Motor neuron (in vitro differentiated cells): Measurements from ENCODE around the gene EIF5A. TPM values are rescaled to one million over a fixed set of nuclear protein-coding genes. Genes with fewer than 3 reads are reported as not detected.
"Not testable (repeated sequence)": the region's sequence is repeated elsewhere in the genome, so short reads cannot be mapped to it uniquely, and the experiment has no call there.

Source experiments
- ATAC-seq, 8 experiments: fragments of 200-7000 bp; cut with Tn5 transposase; replicated peaks in 6 of 8; 2 replicates each; pipeline ENCODE4 v1.8.0; 2021; ENCODE audit warnings: mild to moderate bottlenecking in 8 of 8, moderate library complexity in 8 of 8
- H3K27ac ChIP-seq, 2 donors: fragments of 250-450 bp; sonication (Bioruptor Pico); 2 replicates each; pipeline ENCODE4 v1.9.0; 2021; ENCODE audit warnings: antibody characterized with exemption in 2 of 2, mild to moderate bottlenecking in 2 of 2, moderate library complexity in 1 of 2
- H3K4me1 ChIP-seq, 2 donors: fragments of 250-450 bp; sonication (Bioruptor Pico); replicated peaks in 1 of 2; 2 replicates each; pipeline ENCODE4 v1.6.1; 2021; ENCODE audit warnings: antibody characterized with exemption in 2 of 2, mild to moderate bottlenecking in 2 of 2, moderate library complexity in 1 of 2
- H3K4me3 ChIP-seq, 5 donors: fragments of 250-450 bp; sonication (Bioruptor Pico); 2 replicates each; pipeline ENCODE4 v1.9.0; 2021; ENCODE audit warnings: antibody characterized with exemption in 5 of 5, mild to moderate bottlenecking in 5 of 5, moderate library complexity in 4 of 5
- WGBS, 10 experiments: fragments of 450-650 bp; shearing (Covaris generic); methylation state at CpG; one replicate each; pipeline ENCODE4 v1.0.0; 2022; 5-methylcytosine and 5-hydroxymethylcytosine counted together
- in situ Hi-C, 9 experiments: fragments of 400-800 bp; cut with MboI; loops; one replicate each; pipeline ENCODE4 v1.15.0; 2021; ENCODE audit warnings: low sequenced_read_pairs in 9 of 9, low pct_unique_long_range_greater_than_20kb in 2 of 9; ENCODE audit not compliant: unreplicated experiment in 9 of 9
- total RNA-seq, 8 experiments: library from RNA; unstranded; fragments of 300-600 nt; gene quantifications; 2 replicates each; pipeline versions ENCODE4 v1.2.3 to v1.2.4, GENCODE V29; 2022

EIF5A gene
- total RNA-seq, 8 experiments from 2014 or later = 104 to 785 (median 231) TPM

- H3K4me3 ChIP-seq = no peak overlapping the region
- peaks cover 13% of the 10 kb centered on the region in 2 donors for H3K4me1 ChIP-seq
- 17 to 100% (median 64%) methylated on average over 1 to 4 of the region's 7 CpGs; no CpG with 5 or more reads in 2 of the 10 experiments for WGBS, 10 experiments
- no peak for ATAC-seq
- in situ Hi-C loops = no loop called here
- H3K27ac ChIP-seq = no peak overlapping the region
Measured at GRCh38 chr17:7332111-7332510, 24.7 kb downstream of the EIF5A start.

GRCh38 chr17:7332600-7333069 is 25.2 kb downstream of the EIF5A start:
- H3K4me1 ChIP-seq = peaks cover 13% of the 10 kb centered on the region in 2 donors
- H3K4me3 ChIP-seq, in situ Hi-C loops, ATAC-seq, H3K27ac ChIP-seq: not testable (repeated sequence)
- WGBS, 10 experiments = 20 to 100% (median 49%) methylated on average over 1 to 9 of the region's 14 CpGs; no CpG with 5 or more reads in 2 of the 10 experiments

- ATAC-seq = no peak
Measured at GRCh38 chr17:7334938-7335538, 27.6 kb downstream of the EIF5A start.

GRCh38 chr17:7335765-7336164 is 28.3 kb downstream of the EIF5A start:
- H3K27ac ChIP-seq, in situ Hi-C loops, ATAC-seq, H3K4me1 ChIP-seq, H3K4me3 ChIP-seq: not testable (repeated sequence)
- WGBS, 10 experiments = 67 to 97% (median 87%) methylated on average over 1 to 12 of the region's 13 CpGs; no CpG with 5 or more reads in 5 of the 10 experiments

More at GRCh38 chr17:7334938-7335538, 27.6 kb downstream of the EIF5A start:
- in situ Hi-C loops = no loop called here
- Histone ChIP-seq H3K4me3 (no peak overlapping the region), H3K4me1 (peaks cover 6 to 7% of the 10 kb centered on the region in 2 donors), H3K27ac (no peak overlapping the region)
- WGBS, 10 experiments = 40 to 79% methylated on average over 1 to 2 of the region's 3 CpGs; no CpG with 5 or more reads in 8 of the 10 experiments

- no peaks in the 10 kb centered on the region for H3K4me1 ChIP-seq
- no peak within 1 kb of the TSS for H3K4me3 ChIP-seq
- peak in 7 of 8 experiments; percentile 8 to 61 (median 28) for ATAC-seq
- in situ Hi-C loops = no loop called here
- no peak within 1 kb of the TSS for H3K27ac ChIP-seq
- WGBS, 10 experiments = 0 to 100% (median 60%) methylated on average over 1 to 4 of the region's 17 CpGs; no CpG with 5 or more reads in 5 of the 10 experiments
Measured at GRCh38 chr17:7336240-7337175, 29.1 kb downstream of the EIF5A start, which contains the start of gene ACAP1. ACAP1 (plus strand) TSS chr17:7336529; CDS start chr17:7336735, 206 bp downstream.

GRCh38 chr17:7337600-7337999 is 30.2 kb downstream of the EIF5A start:
- H3K4me3 ChIP-seq, H3K27ac ChIP-seq, H3K4me1 ChIP-seq, ATAC-seq, in situ Hi-C loops: not testable (repeated sequence)
- 18 to 100% (median 54%) methylated on average over 1 to 5 of the region's 7 CpGs; no CpG with 5 or more reads in 4 of the 10 experiments for WGBS, 10 experiments

GRCh38 chr17:7340179-7340578 is 32.8 kb downstream of the EIF5A start:
- in situ Hi-C loops = no loop called here
- H3K27ac ChIP-seq = no peak overlapping the region
- ATAC-seq = no peak
- no peak overlapping the region for H3K4me3 ChIP-seq
- 6 to 100% (median 53%) methylated on average over 1 to 2 of the region's 2 CpGs; no CpG with 5 or more reads in 2 of the 10 experiments for WGBS, 10 experiments
- no peaks in the 10 kb centered on the region for H3K4me1 ChIP-seq

GRCh38 chr17:7341842-7342241 is 34.4 kb downstream of the EIF5A start:
- ATAC-seq = no peak
- no peak overlapping the region for H3K4me3 ChIP-seq
- 97 to 100% methylated on average over 1 to 7 of the region's 13 CpGs; no CpG with 5 or more reads in 8 of the 10 experiments for WGBS, 10 experiments
- in situ Hi-C loops = no loop called here
- H3K4me1 ChIP-seq = peaks cover 3% of the 10 kb centered on the region in 2 donors
- no peak overlapping the region for H3K27ac ChIP-seq

- Histone ChIP-seq H3K4me1 (peaks cover 3% of the 10 kb centered on the region in 2 donors), H3K4me3 (no peak overlapping the region), H3K27ac (no peak overlapping the region)
- ATAC-seq = no peak
- in situ Hi-C loops = no loop called here
- WGBS, 10 experiments = 50 to 78% (median 55%) methylated on average over 1 to 12 of the region's 15 CpGs; no CpG with 5 or more reads in 7 of the 10 experiments
Measured at GRCh38 chr17:7343250-7343649, 35.8 kb downstream of the EIF5A start.

GRCh38 chr17:7346761-7347614 is 39.6 kb downstream of the EIF5A start:
- no peak overlapping the region for H3K4me3 ChIP-seq
- peaks cover 14% of the 10 kb centered on the region in 2 donors for H3K4me1 ChIP-seq
- H3K27ac ChIP-seq = no peak overlapping the region
- WGBS, 10 experiments = 88 to 92% methylated on average over 3 to 6 of the region's 18 CpGs; no CpG with 5 or more reads in 8 of the 10 experiments
- no peak for ATAC-seq
- in situ Hi-C loops = no loop called here

GRCh38 chr17:7347630-7348477 is 40.4 kb downstream of the EIF5A start:
- Histone ChIP-seq H3K4me1 (peaks cover 17 to 20% of the 10 kb centered on the region in 2 donors), H3K4me3 (no peak overlapping the region), H3K27ac (no peak overlapping the region)
- no peak for ATAC-seq
- 80% methylated on average over 2 of the region's 19 CpGs; no CpG with 5 or more reads in 9 of the 10 experiments for WGBS, 10 experiments
- in situ Hi-C loops = no loop called here
